Measurements from ENCODE around the gene MRPL55. TPM values are rescaled to one million over a fixed set of nuclear protein-coding genes. Genes with fewer than 3 reads are reported as not detected.
"Not testable (repeated sequence)": the region's sequence is repeated elsewhere in the genome, so short reads cannot be mapped to it uniquely, and the experiment has no call there.

The MRPL55 gene
- total RNA-seq, 2 donors from 2014 or later, result 57.6 to 66.7 TPM

DNA sequence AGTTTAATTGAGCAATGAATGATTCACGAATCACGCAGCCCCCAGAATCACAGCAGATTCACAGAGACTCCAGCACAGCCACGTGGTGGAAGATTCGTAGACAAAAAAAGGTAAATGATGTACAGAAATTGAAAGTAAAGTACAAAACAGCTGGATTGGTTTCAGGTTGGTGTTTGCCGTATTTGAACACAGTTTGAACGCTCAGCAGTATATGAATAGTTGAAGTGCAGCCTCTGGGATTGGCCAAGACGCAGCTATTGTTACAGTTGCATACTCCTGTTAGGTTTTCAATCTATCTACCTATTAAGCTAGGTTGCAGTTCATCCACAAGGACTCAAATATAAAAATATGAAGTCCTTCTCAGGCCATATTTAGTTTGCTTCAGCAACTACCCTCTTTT, 3.1 kb upstream of the MRPL55 start:
- WGBS, 2 experiments (ENCODE audit: insufficient coverage in 1 of 2, insufficient read length in 1 of 2), result 90 to 94% methylated on average over 7 of the region's 7 CpGs
- Mint-ChIP-seq H3K27me3 (ENCODE audit: insufficient read depth) (peaks cover 4% of the 10 kb centered on the region), H3K36me3 (ENCODE audit: low read depth) (peaks cover 6% of the 10 kb centered on the region), H3K4me3 (no peak overlapping the region), H3K9me3 (peaks cover 27% of the 10 kb centered on the region), H3K27ac (no peak overlapping the region), H3K4me1 (peaks cover 12% of the 10 kb centered on the region)
- H3K36me3 ChIP-seq (ENCODE audit: control insufficient read depth, insufficient read depth, low read length), result peaks cover 6% of the 10 kb centered on the region
- peaks cover 5% of the 10 kb centered on the region for H3K4me1 ChIP-seq (ENCODE audit: control insufficient read depth, insufficient read depth, low read length)
- DNase-seq, result no peak
- no peak overlapping the region for H3K4me3 ChIP-seq (ENCODE audit: low read length)
- TF ChIP-seq, protein P1, sequence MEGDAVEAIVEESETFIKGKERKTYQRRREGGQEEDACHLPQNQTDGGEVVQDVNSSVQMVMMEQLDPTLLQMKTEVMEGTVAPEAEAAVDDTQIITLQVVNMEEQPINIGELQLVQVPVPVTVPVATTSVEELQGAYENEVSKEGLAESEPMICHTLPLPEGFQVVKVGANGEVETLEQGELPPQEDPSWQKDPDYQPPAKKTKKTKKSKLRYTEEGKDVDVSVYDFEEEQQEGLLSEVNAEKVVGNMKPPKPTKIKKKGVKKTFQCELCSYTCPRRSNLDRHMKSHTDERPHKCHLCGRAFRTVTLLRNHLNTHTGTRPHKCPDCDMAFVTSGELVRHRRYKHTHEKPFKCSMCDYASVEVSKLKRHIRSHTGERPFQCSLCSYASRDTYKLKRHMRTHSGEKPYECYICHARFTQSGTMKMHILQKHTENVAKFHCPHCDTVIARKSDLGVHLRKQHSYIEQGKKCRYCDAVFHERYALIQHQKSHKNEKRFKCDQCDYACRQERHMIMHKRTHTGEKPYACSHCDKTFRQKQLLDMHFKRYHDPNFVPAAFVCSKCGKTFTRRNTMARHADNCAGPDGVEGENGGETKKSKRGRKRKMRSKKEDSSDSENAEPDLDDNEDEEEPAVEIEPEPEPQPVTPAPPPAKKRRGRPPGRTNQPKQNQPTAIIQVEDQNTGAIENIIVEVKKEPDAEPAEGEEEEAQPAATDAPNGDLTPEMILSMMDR (conservative IDR thresholded peaks at IDR 0.05), result no peak
- no peaks in the 10 kb centered on the region for H3K27me3 ChIP-seq (ENCODE audit: control insufficient read depth, insufficient read depth, low read length, poor library complexity, severe bottlenecking)
- H3K27ac ChIP-seq (ENCODE audit: low read depth, low read length), result no peak overlapping the region
- peaks cover 30% of the 10 kb centered on the region for H3K9me3 ChIP-seq (ENCODE audit: control insufficient read depth, low read length)
- no peak overlapping the region for H3K9ac ChIP-seq (ENCODE audit: extremely low read depth, low read length, poor library complexity, severe bottlenecking)

DNA sequence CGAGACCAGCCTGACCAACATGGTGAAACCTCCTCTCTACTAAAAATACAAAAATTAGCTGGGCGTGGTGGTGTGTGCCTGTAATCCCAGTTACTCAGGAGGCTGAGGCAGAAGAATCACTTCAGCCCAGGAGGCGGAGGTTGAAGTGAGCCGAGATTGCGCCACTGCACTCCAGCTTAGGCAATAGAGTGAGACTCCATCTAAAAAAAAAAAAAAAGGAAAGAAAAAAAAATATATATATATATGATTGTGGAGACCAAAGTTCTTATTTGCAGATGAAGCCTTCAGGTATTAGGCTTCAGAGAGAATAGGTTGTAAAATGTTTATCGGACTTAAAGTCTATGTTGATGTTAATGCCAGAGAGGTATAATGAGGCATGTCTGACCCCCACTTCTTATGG, 2.2 kb upstream of the MRPL55 start:
- H3K4me3 Mint-ChIP-seq, result peak overlapping the region; percentile 84
- not testable (repeated sequence) for H3K36me3 ChIP-seq (ENCODE audit: control insufficient read depth, insufficient read depth, low read length); H3K9ac ChIP-seq (ENCODE audit: extremely low read depth, low read length, poor library complexity, severe bottlenecking); H3K27ac Mint-ChIP-seq; H3K4me3 ChIP-seq (ENCODE audit: low read length); H3K27ac ChIP-seq (ENCODE audit: low read depth, low read length); H3K27me3 ChIP-seq (ENCODE audit: control insufficient read depth, insufficient read depth, low read length, poor library complexity, severe bottlenecking); H3K4me1 ChIP-seq (ENCODE audit: control insufficient read depth, insufficient read depth, low read length); DNase-seq; H3K27me3 Mint-ChIP-seq (ENCODE audit: insufficient read depth)
- H3K9me3 Mint-ChIP-seq, result peaks cover 18% of the 10 kb centered on the region
- H3K9me3 ChIP-seq (ENCODE audit: control insufficient read depth, low read length), result peaks cover 21% of the 10 kb centered on the region
- H3K4me1 Mint-ChIP-seq, result peaks cover 12% of the 10 kb centered on the region
- WGBS, 2 experiments (ENCODE audit: insufficient coverage in 1 of 2, insufficient read length in 1 of 2), result 94% methylated on average over 5 of the region's 6 CpGs; no CpG with 5 or more reads in 1 of the 2 experiments
- peaks cover 11% of the 10 kb centered on the region for H3K36me3 Mint-ChIP-seq (ENCODE audit: low read depth)

DNA sequence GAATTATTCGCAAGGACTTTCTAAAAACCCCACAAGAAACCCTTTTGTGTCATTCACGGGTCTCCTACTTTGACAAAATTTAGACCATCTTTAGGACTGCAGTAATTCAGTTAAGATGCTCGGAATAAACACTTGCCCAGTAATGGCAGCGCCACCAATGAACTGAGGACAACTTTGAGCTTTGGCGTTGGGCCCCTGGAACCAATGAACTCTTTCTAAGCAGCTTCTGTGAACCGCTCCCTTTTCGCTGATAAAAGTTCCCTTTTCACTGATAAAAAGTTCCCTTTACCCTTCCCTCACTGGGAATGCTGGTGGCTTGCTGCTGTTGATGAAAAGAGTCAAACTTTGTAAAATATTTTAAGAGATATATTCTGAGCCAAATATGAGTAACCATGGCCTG, 1.5 kb upstream of the MRPL55 start:
- Mint-ChIP-seq H3K4me3 (peak overlapping the region; percentile 84), H3K27ac (no peak overlapping the region), H3K27me3 (ENCODE audit: insufficient read depth) (peaks cover 4% of the 10 kb centered on the region), H3K4me1 (peaks cover 12% of the 10 kb centered on the region), H3K9me3 (peaks cover 12% of the 10 kb centered on the region), H3K36me3 (ENCODE audit: low read depth) (peaks cover 11% of the 10 kb centered on the region)
- H3K9ac ChIP-seq (ENCODE audit: extremely low read depth, low read length, poor library complexity, severe bottlenecking), result peak overlapping the region; percentile 93
- H3K27me3 ChIP-seq (ENCODE audit: control insufficient read depth, insufficient read depth, low read length, poor library complexity, severe bottlenecking), result no peaks in the 10 kb centered on the region
- TF ChIP-seq, protein P1 (conservative IDR thresholded peaks at IDR 0.05), result no peak
- DNase-seq, result no peak
- H3K4me1 ChIP-seq (ENCODE audit: control insufficient read depth, insufficient read depth, low read length), result peaks cover 5% of the 10 kb centered on the region
- 89 to 95% methylated on average over 7 of the region's 7 CpGs for whole genome bisulfite sequencing, 2 experiments (ENCODE audit: insufficient coverage in 1 of 2, insufficient read length in 1 of 2)
- no peak overlapping the region for H3K27ac ChIP-seq (ENCODE audit: low read depth, low read length)
- H3K36me3 ChIP-seq (ENCODE audit: control insufficient read depth, insufficient read depth, low read length), result peaks cover 14% of the 10 kb centered on the region
- H3K9me3 ChIP-seq (ENCODE audit: control insufficient read depth, low read length), result peaks cover 14% of the 10 kb centered on the region
- peak overlapping the region; percentile 94 for H3K4me3 ChIP-seq (ENCODE audit: low read length)

DNA sequence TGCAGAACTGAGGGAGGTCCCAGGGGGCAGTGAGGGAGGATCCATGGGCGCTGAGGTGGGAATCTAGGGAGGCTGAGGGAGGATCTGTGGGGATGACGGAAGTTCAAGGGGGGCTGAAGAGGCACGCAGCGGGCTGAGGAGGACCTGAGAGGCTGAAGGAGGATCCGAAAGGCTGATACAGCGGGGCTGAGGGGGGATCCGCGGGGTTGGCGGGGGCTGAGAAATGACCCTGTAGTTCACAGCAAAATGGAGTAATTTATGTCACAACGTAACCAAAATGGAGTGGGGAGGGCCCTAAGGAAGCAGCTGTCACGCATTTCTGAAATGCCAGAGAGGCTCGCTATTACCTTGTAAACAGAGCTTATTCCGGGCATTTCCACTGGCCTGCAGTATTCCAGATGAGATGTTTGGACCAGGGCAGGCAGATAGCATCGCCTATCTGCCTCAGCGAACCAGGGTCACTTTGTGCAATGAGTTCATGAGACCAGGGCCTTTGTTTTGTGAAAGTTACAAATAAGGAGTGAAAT, 926 bp upstream of the MRPL55 start:
- 50 to 51% methylated on average over 13 to 15 of the region's 15 CpGs for WGBS, 2 experiments (ENCODE audit: insufficient coverage in 1 of 2, insufficient read length in 1 of 2)
- peaks cover 12% of the 10 kb centered on the region for H3K4me1 Mint-ChIP-seq
- peak overlapping the region; percentile 94 for H3K4me3 ChIP-seq (ENCODE audit: low read length)

More for the DNA sequence above, 926 bp upstream of the MRPL55 start:
- peaks cover 11% of the 10 kb centered on the region for H3K36me3 Mint-ChIP-seq (ENCODE audit: low read depth)
- peaks cover 7% of the 10 kb centered on the region for H3K9me3 Mint-ChIP-seq
- peaks cover 14% of the 10 kb centered on the region for H3K36me3 ChIP-seq (ENCODE audit: control insufficient read depth, insufficient read depth, low read length)
- TF ChIP-seq, protein P1 (conservative IDR thresholded peaks at IDR 0.05), result no peak
- H3K27ac ChIP-seq (ENCODE audit: low read depth, low read length), result no peak overlapping the region
- peak overlapping the region; percentile 93 for H3K9ac ChIP-seq (ENCODE audit: extremely low read depth, low read length, poor library complexity, severe bottlenecking)
- peaks cover 4% of the 10 kb centered on the region for H3K27me3 Mint-ChIP-seq (ENCODE audit: insufficient read depth)
- peaks cover 8% of the 10 kb centered on the region for H3K9me3 ChIP-seq (ENCODE audit: control insufficient read depth, low read length)
- H3K4me3 Mint-ChIP-seq, result peak overlapping the region; percentile 84
- H3K27ac Mint-ChIP-seq, result peak overlapping the region; percentile 94
- H3K4me1 ChIP-seq (ENCODE audit: control insufficient read depth, insufficient read depth, low read length), result peaks cover 5% of the 10 kb centered on the region
- H3K27me3 ChIP-seq (ENCODE audit: control insufficient read depth, insufficient read depth, low read length, poor library complexity, severe bottlenecking), result no peaks in the 10 kb centered on the region
- DNase-seq, result peak; percentile 46

Data from endodermal cell (in vitro differentiated cells).